Measurements from ENCODE around the gene COPS2. TPM values are rescaled to one million over a fixed set of nuclear protein-coding genes. Genes with fewer than 3 reads are reported as not detected.

COPS2 gene
- total RNA-seq, 1 experiment from 2014 or later = 68.6 TPM

DNA sequence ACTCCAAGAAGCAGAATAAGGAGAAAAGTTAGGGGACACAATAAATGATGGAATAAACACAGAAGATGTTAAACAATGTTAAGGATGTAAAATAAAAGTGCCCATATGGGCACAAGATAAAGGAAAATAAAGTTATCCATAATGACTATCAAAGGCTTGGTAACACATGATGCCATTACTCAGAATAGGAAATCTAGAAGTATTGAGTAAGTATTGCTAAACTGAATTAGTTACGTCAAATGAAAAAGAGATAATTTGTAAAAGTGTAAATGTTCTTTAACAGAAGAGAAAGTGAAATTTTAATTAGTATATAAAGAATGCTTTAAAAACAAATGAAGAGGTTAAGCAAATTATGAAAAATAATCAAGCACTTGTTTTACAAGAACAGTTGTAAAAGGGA, 6.7 kb downstream of the COPS2 start (continued):
- TF ChIP-seq, protein P1, sequence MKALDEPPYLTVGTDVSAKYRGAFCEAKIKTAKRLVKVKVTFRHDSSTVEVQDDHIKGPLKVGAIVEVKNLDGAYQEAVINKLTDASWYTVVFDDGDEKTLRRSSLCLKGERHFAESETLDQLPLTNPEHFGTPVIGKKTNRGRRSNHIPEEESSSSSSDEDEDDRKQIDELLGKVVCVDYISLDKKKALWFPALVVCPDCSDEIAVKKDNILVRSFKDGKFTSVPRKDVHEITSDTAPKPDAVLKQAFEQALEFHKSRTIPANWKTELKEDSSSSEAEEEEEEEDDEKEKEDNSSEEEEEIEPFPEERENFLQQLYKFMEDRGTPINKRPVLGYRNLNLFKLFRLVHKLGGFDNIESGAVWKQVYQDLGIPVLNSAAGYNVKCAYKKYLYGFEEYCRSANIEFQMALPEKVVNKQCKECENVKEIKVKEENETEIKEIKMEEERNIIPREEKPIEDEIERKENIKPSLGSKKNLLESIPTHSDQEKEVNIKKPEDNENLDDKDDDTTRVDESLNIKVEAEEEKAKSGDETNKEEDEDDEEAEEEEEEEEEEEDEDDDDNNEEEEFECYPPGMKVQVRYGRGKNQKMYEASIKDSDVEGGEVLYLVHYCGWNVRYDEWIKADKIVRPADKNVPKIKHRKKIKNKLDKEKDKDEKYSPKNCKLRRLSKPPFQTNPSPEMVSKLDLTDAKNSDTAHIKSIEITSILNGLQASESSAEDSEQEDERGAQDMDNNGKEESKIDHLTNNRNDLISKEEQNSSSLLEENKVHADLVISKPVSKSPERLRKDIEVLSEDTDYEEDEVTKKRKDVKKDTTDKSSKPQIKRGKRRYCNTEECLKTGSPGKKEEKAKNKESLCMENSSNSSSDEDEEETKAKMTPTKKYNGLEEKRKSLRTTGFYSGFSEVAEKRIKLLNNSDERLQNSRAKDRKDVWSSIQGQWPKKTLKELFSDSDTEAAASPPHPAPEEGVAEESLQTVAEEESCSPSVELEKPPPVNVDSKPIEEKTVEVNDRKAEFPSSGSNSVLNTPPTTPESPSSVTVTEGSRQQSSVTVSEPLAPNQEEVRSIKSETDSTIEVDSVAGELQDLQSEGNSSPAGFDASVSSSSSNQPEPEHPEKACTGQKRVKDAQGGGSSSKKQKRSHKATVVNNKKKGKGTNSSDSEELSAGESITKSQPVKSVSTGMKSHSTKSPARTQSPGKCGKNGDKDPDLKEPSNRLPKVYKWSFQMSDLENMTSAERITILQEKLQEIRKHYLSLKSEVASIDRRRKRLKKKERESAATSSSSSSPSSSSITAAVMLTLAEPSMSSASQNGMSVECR (CRISPR knock-in tag; IDR thresholded peaks at IDR 0.05; ENCODE audit: borderline replicate concordance) = no peak
- TF ChIP-seq FOXK1 (CRISPR knock-in tag; IDR thresholded peaks at IDR 0.05) = no peak
- TF ChIP-seq, protein P2, sequence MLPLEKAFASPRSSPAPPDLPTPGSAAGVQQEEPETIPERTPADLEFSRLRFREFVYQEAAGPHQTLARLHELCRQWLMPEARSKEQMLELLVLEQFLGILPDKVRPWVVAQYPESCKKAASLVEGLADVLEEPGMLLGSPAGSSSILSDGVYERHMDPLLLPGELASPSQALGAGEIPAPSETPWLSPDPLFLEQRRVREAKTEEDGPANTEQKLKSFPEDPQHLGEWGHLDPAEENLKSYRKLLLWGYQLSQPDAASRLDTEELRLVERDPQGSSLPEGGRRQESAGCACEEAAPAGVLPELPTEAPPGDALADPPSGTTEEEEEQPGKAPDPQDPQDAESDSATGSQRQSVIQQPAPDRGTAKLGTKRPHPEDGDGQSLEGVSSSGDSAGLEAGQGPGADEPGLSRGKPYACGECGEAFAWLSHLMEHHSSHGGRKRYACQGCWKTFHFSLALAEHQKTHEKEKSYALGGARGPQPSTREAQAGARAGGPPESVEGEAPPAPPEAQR (CRISPR knock-in tag; IDR thresholded peaks at IDR 0.05) = no peak
- TF ChIP-seq, protein P3, sequence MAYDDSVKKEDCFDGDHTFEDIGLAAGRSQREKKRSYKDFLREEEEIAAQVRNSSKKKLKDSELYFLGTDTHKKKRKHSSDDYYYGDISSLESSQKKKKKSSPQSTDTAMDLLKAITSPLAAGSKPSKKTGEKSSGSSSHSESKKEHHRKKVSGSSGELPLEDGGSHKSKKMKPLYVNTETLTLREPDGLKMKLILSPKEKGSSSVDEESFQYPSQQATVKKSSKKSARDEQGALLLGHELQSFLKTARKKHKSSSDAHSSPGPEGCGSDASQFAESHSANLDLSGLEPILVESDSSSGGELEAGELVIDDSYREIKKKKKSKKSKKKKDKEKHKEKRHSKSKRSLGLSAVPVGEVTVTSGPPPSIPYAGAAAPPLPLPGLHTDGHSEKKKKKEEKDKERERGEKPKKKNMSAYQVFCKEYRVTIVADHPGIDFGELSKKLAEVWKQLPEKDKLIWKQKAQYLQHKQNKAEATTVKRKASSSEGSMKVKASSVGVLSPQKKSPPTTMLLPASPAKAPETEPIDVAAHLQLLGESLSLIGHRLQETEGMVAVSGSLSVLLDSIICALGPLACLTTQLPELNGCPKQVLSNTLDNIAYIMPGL (CRISPR knock-in tag; IDR thresholded peaks at IDR 0.05) = no peak
- no peak for TF ChIP-seq SMAD4 (CRISPR knock-in tag; IDR thresholded peaks at IDR 0.05)
- TF ChIP-seq, protein P4, sequence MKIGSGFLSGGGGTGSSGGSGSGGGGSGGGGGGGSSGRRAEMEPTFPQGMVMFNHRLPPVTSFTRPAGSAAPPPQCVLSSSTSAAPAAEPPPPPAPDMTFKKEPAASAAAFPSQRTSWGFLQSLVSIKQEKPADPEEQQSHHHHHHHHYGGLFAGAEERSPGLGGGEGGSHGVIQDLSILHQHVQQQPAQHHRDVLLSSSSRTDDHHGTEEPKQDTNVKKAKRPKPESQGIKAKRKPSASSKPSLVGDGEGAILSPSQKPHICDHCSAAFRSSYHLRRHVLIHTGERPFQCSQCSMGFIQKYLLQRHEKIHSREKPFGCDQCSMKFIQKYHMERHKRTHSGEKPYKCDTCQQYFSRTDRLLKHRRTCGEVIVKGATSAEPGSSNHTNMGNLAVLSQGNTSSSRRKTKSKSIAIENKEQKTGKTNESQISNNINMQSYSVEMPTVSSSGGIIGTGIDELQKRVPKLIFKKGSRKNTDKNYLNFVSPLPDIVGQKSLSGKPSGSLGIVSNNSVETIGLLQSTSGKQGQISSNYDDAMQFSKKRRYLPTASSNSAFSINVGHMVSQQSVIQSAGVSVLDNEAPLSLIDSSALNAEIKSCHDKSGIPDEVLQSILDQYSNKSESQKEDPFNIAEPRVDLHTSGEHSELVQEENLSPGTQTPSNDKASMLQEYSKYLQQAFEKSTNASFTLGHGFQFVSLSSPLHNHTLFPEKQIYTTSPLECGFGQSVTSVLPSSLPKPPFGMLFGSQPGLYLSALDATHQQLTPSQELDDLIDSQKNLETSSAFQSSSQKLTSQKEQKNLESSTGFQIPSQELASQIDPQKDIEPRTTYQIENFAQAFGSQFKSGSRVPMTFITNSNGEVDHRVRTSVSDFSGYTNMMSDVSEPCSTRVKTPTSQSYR (CRISPR knock-in tag; IDR thresholded peaks at IDR 0.05) = no peak
- TF ChIP-seq ZNF416 (CRISPR knock-in tag; IDR thresholded peaks at IDR 0.05) = no peak

DNA sequence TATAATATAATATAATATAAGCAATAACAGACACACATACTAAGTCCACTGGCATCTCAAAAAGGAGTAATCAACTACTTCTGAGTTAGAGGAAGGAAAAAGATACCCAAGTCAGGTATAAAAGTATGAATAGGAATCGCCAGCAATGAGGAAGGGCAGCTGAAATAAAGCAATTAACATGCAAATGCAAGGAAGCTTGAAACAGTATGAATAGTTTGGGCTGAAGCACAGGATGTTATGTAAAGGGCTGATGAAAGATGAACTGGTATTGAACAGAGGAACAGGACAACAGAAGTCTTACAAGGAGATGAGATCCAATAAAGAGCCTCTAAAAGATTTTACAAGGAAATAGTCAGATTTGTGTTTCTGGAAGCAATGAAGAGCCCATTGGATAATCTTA, 7.1 kb downstream of the COPS2 start:
- peaks cover 38% of the 10 kb centered on the region for H3K4me1 Mint-ChIP-seq
- H3K4me3 Mint-ChIP-seq = 0 out of 2 replicates have a peak overlapping the region, but pooled peaks have one; percentile 0
- DNase-seq (ENCODE audit: low spot score) (no peak), ATAC-seq (no peak)
- no peaks in the 10 kb centered on the region for H3K27me3 Mint-ChIP-seq (ENCODE audit: low read depth)
- ChIA-PET CTCF (interaction anchor here (0.6 to 1.4 kb wide), 2 partner anchors 77 to 360 kb away, joined by 3 to 5 read pairs; no protein-coding TSS in a partner anchor), POLR2A (interaction anchor here (0.9 kb wide), 1 partner anchor 251 kb away, joined by 4 read pairs; no protein-coding TSS in a partner anchor)
- H3K9me3 Mint-ChIP-seq = no peaks in the 10 kb centered on the region
- H3K27ac Mint-ChIP-seq = peak overlapping the region; percentile 87
- peaks cover 13% of the 10 kb centered on the region for H3K36me3 Mint-ChIP-seq
- TF ChIP-seq NR2C2 (CRISPR knock-in tag; IDR thresholded peaks at IDR 0.05) (no peak), NFYB (CRISPR knock-in tag; conservative IDR thresholded peaks at IDR 0.05; ENCODE audit: low read depth) (no peak), TP53 (CRISPR knock-in tag; IDR thresholded peaks at IDR 0.05) (no peak), KAT7 (CRISPR knock-in tag; IDR thresholded peaks at IDR 0.05; ENCODE audit: borderline replicate concordance) (no peak), NFATC4 (CRISPR knock-in tag; IDR thresholded peaks at IDR 0.05) (no peak), ZNF423 (CRISPR knock-in tag; IDR thresholded peaks at IDR 0.05) (no peak), ZNF396 (CRISPR knock-in tag; IDR thresholded peaks at IDR 0.05; ENCODE audit: borderline replicate concordance) (no peak), ZNF416 (CRISPR knock-in tag; IDR thresholded peaks at IDR 0.05) (no peak), NR3C1 (CRISPR knock-in tag; conservative IDR thresholded peaks at IDR 0.05; ENCODE audit: low read depth) (no peak), ETV6 (CRISPR knock-in tag; IDR thresholded peaks at IDR 0.05) (no peak), CREM (CRISPR knock-in tag; IDR thresholded peaks at IDR 0.05) (no peak), ZNF219 (CRISPR knock-in tag; IDR thresholded peaks at IDR 0.05; ENCODE audit: borderline replicate concordance) (no peak)
- TF ChIP-seq, protein P5, sequence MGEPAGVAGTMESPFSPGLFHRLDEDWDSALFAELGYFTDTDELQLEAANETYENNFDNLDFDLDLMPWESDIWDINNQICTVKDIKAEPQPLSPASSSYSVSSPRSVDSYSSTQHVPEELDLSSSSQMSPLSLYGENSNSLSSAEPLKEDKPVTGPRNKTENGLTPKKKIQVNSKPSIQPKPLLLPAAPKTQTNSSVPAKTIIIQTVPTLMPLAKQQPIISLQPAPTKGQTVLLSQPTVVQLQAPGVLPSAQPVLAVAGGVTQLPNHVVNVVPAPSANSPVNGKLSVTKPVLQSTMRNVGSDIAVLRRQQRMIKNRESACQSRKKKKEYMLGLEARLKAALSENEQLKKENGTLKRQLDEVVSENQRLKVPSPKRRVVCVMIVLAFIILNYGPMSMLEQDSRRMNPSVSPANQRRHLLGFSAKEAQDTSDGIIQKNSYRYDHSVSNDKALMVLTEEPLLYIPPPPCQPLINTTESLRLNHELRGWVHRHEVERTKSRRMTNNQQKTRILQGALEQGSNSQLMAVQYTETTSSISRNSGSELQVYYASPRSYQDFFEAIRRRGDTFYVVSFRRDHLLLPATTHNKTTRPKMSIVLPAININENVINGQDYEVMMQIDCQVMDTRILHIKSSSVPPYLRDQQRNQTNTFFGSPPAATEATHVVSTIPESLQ (CRISPR knock-in tag; IDR thresholded peaks at IDR 0.05) = no peak
- TF ChIP-seq, protein P6, sequence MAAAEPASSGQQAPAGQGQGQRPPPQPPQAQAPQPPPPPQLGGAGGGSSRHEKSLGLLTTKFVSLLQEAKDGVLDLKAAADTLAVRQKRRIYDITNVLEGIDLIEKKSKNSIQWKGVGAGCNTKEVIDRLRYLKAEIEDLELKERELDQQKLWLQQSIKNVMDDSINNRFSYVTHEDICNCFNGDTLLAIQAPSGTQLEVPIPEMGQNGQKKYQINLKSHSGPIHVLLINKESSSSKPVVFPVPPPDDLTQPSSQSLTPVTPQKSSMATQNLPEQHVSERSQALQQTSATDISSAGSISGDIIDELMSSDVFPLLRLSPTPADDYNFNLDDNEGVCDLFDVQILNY (CRISPR knock-in tag; IDR thresholded peaks at IDR 0.05) = no peak
- TF ChIP-seq, protein P7, sequence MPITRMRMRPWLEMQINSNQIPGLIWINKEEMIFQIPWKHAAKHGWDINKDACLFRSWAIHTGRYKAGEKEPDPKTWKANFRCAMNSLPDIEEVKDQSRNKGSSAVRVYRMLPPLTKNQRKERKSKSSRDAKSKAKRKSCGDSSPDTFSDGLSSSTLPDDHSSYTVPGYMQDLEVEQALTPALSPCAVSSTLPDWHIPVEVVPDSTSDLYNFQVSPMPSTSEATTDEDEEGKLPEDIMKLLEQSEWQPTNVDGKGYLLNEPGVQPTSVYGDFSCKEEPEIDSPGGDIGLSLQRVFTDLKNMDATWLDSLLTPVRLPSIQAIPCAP (CRISPR knock-in tag; IDR thresholded peaks at IDR 0.05) = no peak
- TF ChIP-seq, protein P8, sequence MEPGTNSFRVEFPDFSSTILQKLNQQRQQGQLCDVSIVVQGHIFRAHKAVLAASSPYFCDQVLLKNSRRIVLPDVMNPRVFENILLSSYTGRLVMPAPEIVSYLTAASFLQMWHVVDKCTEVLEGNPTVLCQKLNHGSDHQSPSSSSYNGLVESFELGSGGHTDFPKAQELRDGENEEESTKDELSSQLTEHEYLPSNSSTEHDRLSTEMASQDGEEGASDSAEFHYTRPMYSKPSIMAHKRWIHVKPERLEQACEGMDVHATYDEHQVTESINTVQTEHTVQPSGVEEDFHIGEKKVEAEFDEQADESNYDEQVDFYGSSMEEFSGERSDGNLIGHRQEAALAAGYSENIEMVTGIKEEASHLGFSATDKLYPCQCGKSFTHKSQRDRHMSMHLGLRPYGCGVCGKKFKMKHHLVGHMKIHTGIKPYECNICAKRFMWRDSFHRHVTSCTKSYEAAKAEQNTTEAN (CRISPR knock-in tag; IDR thresholded peaks at IDR 0.05) = no peak
